NCI-H446 treated with DMSO at 0.1 percent for 48 hours (cell line): Measurements from ENCODE around the gene FNIP2.
"Not testable (repeated sequence)": the region's sequence is repeated elsewhere in the genome, so short reads cannot be mapped to it uniquely, and the experiment has no call there.

Experiments
- DNase-seq: peaks from one replicate; lab custom pipeline; 2025; lab: John Stamatoyannopoulos, UW

FNIP2 gene

DNA sequence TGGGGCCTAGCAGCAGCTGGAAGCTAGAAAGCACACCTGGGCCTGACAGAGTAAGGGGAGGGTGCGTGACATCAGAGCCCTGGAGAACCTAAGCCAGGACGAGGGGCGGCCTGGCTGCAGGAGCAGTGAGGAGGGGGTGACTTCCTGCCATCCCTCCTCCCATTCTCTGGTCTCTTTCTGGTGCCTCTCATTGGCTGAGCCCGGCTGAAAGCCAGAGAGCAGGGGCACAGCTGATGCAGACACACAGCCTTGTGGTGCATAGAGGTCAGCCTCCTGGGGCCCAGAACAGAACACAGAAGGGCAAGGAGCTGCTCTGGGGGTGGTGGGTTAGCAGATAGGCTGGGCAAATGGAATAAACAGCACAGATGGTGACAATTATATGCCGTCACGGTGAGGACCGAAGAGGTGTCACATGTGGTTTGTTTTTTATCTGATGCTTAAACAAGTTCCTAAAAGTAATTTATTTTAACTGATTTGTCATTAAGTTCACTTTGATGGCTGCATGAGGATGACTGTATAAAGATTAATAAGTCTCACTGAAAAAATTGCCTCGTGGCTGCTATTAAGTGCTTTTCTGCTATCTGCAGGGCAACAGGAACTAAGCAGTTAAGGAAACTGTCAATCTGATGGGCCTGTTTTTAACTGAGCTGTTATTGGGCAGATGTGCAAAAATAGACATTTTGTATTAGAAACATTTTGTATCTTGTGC is 102.0 kb downstream of the FNIP2 start:
- no peak for DNase-seq

DNA sequence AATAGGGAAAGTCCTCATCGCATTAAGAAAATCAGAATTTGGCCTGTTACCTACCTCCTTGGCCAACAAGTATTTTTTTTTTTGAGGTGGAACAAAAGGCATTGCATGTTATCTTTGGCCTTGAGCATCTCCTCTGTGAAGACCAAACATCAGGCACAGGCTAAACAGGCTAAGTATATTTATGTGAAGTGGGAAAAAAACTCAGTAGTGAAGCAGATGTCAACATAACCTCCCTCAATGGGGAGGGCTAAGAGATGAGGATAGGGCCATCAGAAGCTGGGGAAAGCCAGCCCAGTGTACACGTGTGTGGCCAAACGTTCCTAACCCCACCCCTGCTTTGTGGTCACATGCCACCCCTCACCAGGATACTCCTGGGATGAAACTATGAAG is 102.5 kb downstream of the FNIP2 start:
- DNase-seq = no peak

DNA sequence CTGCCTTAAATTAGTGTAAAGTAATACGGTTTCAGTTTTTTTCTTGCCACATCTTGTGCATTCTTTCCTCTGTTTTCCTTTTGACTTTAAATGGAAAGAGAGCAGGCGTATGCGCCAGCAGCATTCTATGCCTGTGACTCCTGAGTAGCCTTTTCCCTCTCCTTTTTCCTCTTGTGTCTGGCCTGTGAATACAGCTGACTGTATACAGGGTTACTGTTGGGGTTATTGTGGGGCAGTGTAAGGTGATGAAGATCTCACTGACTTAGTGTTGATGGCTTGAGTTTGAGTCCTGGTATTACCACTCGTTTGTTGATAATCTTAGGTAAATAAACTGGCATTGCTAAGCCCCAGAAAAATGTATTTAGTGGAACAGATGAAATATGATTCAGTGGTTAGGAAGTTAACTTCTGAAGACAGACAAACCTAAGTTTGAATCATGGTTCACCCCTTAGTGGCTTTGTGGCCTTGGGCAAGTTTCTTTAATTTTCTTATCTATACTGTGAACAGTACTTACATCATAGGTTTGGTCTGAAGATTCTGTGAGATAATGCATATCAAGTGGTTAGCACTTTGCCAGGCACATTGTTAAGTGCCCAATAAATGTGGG is 105.1 kb downstream of the FNIP2 start:
- no peak for DNase-seq

DNA sequence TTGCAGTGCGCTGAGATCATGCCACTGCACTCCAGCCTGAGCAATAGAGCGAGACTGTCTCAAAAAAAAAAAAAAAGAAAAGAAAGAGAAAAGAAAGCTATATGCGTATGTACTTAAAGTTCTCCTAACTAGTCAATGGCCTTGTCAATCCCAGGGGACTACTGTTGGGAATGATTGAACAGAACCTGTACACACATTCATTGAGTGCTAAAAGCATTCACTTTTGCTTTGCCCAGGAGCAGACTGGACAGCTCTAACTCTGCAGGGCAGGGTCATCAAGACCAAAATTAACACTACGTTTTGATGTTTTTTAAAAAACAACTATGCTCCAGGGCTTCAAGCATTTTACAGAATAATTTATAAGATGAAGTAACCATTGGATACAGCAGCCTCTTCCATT is 106.2 kb downstream of the FNIP2 start:
- DNase-seq = no peak

DNA sequence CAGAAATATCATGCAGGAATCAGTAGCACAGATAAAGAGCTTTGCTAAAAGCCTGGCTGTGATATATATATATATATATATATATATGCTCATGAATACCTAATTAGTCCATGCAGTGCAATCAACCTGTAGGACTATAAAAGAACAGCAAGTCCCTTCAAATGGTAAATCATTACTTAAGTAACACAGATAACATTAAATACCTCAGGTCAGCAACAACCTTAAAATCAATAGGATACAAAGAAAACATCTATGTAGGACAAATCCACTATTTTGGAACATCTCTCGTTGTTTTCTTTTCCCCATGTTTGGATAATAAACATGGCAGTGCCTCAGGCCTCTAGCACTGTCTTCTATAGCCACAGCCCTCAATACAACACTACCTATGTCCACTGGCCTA is 106.6 kb downstream of the FNIP2 start:
- DNase-seq = no peak

DNA sequence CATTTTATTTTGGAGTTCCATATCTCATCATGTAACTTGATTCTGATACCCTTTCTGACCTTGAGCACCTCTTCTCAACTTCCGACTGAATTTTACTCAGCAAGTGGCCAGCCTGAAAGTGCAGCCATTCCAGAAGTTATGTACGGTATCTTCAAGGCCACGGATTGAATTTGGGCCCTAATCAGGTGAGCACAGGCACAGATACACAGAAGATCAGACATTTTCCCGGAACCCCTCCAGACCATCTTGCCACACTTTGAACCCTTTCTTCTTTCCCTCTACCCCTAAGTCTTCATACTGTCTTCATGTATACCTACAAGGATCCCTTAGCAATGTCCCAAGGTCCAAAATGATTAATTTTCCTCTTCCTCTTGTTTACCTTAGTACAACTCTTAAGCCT is 108.2 kb downstream of the FNIP2 start:
- no peak for DNase-seq

DNA sequence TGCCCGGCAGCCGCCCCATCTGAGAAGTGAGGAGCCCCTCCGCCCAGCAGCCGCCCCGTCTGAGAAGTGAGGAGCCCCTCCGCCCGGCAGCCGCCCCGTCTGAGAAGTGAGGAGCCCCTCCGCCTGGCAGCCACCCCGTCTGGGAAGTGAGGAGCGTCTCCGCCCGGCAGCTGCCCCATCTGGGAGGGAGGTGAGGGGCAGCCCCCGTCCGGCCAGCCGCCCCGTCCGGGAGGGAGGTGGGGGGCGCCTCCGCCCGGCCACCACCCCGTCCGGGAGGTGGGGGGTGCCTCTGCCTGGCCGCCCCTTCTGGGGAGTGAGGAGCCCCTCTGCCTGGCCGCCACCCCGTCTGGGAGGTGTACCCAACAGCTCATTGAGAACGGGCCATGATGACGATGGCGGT is 113.3 kb downstream of the FNIP2 start:
- DNase-seq = not testable (repeated sequence)

DNA sequence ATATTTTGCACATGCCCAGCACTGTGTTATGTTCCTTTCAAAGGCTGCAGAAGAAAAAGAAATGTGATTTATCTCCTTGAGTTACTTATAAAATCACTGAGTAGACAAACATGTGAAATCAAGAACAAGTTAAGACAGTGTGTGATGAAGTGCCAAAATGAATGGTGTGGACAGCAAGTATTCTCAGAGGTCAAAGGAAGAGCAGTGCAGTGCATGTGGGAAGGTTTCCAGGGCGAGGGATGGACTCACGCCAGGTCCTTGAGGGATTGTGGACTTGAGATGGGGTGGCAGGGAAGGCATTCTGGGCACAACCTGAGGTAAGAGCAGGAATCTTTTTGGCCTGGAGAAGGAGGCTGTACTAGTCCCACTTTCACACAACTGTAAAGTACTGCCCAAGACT is 115.5 kb downstream of the FNIP2 start:
- DNase-seq = no peak

DNA sequence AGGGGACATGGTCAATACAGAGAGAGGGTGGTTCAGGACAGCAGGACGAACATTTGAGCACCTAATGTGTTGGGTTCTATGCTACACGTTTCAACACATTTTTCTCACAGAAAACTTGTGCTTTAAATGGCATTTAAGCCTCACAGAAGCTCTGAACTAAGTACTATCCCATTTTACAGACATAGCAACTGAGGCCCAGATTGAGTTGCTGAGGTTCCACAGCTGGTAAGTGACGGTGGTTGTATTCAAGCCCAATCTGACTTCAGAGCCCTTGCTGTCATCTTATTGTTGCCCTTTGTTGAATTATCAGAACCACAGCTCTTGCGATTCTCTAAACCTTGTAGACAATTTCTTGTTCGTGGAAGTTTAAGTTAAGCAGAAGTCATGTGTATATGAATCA is 116.7 kb downstream of the FNIP2 start:
- DNase-seq = no peak

DNA sequence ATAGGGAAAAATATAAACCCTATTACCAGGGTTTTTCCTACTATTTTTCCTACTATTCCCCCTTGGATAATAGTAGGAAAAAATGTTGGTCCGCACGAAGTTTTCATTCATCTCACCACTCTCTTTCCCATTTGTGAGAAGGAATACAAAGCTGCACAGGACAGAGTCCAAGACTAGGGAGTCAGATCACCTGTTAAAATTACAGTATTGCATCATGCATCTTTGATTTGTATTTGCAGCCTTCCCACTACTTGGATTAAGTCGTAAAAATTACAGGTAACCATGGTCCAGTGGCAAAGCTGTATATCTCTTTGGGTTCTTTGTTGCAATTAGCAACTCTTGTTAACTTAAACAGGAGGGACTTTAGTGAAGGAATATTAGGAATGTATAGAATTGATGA is 121.5 kb downstream of the FNIP2 start:
- no peak for DNase-seq

DNA sequence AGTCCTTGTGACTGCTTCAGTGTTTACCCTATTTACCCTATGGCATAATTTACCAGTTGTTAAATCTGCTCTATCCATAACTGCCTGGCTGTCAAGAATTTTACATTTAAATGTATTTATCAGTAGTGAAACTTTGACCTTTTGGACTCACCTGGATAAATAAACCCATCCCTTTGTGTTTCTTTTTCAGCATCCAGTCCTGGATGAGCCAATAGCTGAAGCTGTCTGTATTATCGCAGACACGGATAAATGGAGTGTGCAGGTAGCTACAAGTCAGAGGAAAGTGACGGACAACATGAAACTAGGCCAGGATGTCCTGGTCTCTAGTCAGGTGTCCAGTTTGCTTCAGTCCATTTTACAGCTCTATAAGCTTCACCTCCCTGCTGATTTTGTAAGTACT is 122.4 kb downstream of the FNIP2 start:
- DNase-seq = no peak

DNA sequence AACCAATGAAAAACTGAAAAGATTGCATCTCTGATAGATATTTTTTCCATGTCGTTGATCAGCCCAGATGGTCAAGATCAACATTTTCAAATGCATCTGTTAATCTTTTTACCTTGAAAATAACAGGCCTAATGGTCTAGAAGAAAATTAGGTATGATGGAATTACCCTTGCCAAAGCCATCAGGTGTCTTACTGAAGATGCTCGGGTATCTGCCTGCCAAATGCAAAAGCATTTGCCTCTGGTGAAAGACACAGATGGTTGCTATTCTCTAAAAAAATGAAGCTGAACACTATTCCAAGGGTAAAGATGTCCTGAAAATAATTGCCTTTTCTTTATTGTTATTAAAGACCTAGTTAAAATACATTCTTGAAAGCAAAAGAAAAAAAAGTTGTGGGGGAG is 126.0 kb downstream of the FNIP2 start:
- DNase-seq = no peak

DNA sequence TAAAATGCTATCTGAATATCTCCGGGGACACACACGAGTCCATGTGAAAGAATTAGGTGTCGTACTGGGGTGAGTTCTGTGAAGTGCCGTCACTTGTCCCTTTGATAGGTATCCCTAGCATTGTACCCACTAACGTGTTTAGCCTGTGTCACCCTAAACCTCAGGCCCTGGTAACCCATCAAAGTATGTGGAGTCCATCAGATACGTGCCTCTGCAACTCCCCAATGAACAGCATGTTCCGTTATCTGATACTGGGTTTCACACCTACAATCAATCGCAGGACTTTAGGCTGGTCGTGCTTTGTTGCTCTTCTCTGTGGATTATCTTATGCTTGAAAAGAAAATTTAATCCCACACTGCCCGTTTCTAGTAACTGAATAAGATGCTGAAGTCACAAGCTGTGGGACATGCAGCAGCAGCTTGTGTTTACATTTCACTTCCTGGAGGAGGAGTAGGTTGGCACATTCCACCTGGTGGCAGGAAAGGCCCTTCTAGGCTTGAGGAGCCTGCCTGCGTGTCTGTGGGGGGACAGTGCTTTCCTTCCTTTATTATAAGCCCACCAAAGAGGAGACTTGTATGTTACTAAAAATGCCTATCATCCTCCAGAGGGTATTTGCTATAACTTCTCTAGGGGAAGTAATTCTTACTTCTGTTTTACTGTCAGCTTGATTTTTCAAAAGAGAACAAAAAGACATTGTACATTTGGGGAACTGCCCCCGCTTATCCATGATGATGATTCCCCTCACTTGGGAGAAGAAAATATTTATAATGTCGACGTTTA is 127.2 kb downstream of the FNIP2 start:
- DNase-seq = no peak

DNA sequence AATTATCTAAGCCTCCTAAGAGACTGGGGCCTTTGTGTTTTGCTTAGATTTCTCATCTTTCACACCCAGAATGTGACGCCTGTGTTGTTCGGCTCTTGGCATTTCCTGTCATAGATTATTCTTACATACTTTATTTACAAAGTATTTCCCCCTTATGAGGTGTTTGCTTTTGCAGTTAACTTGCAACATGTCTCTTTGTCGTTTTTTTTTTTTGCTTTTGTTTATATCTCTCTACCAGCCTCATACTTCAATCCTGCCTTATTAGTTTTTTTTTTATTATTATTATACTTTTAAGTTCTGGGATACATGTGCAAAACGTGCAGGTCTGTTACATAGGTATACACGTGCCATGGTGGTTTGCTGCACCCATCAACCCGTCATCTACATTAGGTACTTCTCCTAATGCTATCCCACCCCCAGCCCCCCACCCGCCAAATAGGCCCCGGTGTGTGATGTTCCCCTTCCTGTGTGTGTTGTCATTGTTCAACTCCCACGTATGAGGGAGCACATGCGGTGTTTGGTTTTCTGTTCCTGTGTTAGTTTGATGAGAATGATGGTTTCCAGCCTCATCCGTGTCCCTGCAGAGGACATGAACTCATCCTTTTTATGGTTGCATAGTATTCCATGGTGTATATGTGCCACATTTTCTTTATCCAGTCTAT is 127.9 kb downstream of the FNIP2 start:
- DNase-seq = not testable (repeated sequence)

DNA sequence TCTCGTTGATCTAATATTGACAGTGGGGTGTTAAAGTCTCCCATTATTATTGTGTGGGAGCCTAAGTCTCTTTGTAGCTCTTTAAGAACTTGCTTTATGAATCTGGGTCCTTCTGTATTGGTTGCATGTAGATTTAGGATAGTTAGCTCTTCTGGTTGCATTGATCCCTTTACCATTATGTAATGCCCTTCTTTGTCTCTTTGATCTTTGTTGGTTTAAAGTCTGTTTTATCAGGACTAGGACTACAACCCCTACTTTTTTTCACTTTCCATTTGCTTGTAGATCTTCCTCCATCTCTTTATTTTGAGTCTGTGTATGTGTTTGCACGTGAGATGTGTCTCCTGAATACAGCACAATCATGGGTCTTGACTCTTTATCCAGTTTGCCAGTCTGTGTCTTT is 131.6 kb downstream of the FNIP2 start:
- not testable (repeated sequence) for DNase-seq

DNA sequence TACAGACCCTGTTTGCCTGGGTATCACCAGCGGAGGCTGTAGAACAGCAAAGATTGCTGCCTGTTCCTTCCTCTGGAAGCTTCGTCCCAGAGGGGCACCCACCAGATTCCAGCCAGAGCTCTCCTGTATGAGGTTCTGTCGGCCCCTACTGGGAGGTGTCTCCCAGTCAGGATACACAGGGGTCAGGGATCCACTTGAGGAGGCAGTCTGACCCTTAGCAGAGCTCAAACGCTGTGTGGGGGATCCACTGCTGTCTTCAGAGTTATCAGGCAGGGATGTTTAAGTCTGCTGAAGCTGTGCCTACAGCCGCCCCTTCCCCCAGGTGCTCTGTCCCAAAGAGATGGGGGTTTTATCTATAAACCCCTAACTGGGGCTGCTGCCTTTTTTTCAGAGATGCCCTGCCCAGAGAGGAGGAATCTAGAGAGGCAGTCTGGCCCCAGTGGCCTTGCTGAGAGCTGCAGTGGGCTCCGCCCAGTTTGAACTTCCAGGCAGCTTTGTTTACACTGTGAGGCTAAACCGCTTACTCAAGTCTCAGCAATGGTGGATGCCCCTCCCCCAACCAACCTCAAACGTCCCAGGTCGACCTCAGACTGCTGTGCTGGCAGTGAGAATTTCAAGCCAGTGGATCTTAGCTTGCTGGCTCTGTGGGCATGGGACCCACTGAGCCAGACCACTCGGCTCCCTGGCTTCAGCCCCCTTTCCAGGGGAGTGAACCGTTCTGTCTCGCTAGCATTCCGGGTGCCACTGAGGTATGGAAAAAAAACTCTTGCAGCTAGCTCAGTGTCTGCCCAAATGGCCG is 133.7 kb downstream of the FNIP2 start:
- DNase-seq = not testable (repeated sequence)

DNA sequence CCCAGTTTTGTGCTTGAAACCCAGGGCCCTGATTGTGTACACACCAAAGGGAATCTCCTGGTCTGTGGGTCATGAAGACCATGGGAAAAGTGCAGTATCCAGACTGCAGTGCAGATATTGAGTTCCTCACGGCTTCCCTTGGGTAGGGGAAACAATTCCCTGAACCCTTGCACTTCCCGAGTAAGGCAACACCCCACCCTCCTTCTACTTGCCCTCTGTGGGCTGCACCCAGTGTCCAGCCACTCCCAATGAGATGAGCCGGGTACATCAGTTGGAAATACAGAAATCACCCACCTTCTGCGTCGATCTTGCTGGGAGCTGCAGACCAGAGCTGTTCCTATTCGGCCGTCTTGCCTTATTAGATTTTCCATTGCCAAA is 134.2 kb downstream of the FNIP2 start:
- no peak for DNase-seq

DNA sequence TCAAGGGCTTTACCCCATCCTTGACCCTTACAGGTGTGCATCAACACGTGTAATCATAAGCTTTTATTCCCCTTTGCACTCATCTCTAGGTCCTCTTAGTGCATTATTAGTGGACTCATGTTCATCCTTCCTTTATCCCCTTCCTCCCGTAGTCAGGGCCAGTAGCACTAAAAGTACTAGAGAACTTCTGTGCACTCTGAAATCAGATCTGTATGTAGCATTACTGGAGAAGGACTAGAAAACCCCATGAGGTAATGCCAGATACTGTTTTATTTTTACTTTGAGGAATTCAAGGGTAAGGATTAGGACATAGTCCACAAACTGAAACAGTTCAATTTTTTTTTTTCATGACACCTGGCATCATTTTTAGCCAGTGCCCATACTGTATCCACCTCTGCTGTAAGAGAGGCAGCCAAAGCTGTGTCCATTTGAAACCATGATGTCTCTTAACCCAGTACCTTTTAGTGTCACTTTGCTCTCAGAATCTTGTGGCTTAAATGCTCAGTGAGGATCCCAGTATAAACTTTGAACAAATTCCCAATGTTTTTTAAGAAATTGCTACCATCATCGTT is 134.7 kb downstream of the FNIP2 start:
- DNase-seq = no peak

DNA sequence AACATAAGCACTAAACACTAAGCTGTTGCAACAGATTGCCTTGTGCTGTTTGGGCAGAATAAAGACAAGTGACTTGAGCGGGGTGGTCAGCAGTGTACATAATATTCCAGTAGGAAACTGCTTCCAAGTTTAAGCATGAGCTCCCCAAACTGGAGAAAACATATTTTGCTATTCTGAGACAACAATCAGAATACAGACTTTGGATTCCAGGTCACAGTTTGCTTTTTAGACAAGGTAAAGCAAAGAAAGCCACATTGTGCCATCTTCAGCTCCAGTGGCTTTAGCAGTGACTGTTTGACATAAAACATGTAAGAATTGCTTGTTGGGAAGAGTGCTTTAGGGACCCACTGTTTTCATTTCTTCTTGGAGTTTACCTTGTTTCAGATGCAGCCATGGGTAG is 136.0 kb downstream of the FNIP2 start:
- DNase-seq = no peak

DNA sequence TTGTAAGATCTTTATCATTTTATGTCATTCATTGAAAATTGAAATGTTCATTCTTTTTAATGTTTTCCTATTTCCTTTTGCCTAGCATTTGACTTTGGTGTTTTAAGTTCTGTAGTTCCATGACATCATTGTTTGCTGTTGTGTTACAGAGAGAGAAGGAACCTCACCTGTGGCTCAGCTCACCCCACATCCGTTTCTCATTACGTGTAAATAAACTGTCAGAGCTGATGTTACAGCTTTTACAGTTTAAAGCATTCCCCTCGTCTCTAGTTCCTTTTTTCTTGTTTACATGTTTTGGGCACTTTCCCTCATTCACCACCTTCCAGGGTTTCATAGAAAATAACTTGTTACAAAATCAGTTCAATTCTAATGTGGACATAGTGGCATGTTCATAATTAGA is 137.2 kb downstream of the FNIP2 start:
- DNase-seq = no peak

DNA sequence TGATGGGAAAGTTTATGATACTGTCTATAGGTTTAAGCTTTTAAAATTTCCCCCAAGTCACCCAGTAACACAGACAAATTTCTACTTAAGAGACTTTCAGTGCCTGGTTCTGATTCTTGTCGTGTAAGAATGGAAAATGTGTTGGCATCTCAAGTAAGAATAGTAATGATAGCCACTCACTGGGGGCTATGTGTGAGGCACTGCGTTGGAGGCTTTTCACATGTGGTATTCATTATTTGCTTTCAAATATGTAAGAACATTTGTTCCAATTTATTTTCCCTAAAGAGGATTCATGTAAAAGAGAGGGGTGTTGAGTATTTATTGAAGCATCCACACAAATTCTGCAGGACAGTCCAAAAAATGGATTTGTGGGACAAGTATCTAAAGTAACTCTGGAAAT is 143.6 kb downstream of the FNIP2 start:
- DNase-seq = no peak

DNA sequence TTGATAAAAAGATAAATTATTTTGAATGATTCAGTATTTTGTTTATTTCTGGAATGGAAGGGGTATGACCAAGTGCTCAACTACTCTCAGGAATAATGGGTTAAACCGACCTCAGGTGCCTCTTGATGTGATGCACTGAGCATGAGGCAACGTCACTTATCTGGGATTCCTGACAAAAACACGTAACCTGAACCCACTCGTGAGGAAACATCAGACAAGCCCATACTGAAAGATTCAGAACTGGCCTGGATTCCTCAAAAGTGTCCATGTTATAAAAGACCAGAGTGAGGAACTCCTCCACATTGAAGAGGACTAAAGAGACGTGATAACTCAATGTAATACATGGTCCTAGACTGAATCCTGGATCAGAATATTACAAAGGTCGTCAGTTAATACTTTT is 144.0 kb downstream of the FNIP2 start:
- DNase-seq = no peak
